GM19467 (cell line): ENCODE measurements around the gene CHAD.

Experiments used
- ATAC-seq: cut with Tn5 transposase; IDR thresholded peaks from one replicate; pipeline ENCODE4 v1.9.1; 2021; ENCODE audit warnings: mild to moderate bottlenecking, moderate library complexity; ENCODE audit not compliant: unreplicated experiment

CHAD gene, protein sequence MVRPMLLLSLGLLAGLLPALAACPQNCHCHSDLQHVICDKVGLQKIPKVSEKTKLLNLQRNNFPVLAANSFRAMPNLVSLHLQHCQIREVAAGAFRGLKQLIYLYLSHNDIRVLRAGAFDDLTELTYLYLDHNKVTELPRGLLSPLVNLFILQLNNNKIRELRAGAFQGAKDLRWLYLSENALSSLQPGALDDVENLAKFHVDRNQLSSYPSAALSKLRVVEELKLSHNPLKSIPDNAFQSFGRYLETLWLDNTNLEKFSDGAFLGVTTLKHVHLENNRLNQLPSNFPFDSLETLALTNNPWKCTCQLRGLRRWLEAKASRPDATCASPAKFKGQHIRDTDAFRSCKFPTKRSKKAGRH

DNA sequence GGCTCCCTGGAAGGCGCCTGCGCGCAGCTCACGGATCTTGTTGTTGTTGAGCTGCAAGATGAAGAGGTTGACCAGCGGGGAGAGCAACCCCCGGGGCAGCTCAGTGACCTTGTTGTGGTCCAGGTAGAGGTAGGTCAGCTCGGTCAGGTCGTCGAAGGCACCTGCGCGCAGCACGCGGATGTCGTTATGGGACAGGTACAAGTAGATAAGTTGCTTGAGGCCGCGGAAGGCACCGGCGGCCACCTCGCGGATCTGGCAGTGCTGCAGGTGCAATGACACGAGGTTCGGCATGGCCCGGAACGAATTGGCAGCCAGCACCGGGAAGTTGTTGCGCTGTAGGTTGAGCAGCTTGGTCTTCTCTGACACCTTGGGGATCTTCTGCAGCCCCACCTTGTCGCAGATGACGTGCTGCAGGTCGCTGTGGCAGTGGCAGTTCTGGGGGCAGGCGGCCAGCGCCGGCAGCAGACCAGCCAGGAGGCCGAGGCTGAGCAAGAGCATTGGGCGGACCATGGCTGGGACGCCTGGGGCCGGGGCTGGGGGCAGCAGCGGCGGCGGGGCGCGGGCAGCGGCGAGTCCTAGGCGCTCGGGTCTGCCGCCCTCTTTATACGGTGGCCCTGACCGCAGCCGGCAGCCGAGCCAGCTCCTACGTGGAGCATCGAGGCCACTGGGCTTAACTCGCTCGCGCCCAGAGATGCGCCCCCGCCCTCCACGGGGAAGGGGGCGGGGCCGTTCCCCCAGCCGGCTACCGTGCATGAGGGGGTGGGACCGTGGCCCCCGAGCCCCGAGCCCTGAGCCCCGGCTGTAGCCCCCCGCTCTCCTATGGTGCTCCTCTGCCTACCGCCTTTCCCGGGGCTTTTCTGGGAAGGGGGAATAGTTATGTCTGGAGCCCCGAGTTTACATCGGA lies at the start of gene CHAD:
Gene CHAD, minus strand, starts transcription at position 577 of the 904 bp plus-strand sequence. Its CDS starts 67 bp downstream, at position 510.
- ATAC-seq, result no peak

DNA sequence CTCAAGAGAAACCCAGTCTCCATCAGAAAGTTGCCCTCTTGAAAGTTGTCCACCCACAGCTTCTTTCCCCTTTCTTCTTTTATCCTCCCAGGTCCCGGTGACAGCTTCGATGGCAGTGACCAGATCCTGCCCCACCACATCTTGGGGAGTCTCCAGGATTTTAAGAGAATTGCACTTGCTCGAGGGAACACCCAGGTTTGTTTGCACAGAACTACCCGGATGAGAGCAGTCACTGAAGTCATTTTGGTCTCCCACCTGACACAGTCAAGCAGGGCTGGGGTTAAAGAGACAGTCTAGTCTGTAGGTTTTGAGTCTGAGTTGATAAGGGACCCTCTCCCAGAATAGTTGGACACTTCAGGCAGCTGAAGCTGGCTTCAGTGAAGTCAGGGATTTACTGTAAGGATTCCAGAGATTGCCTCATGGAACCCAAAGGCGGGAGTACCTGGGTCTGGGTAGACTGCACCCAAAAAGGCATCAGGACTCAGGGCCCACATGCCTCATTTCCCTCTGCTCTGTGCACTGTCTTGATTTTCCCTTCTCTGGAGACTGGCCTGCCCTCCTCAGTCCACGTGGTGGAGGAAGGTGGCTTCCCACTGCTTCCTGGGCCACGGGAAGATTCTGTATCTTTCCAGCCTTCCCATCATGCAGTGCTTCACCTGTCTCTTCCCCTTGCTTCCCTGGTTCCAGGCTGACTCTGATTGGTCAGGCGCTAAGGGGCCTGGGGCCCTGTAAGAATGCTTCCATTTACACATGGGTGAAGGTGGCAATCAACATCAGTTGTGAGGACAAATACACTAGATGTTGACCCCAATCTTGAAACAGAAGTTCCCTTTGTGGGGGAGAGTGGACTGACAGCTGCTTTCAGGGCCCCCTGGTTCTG lies 49.1 kb upstream of the CHAD start:
- no peak for ATAC-seq

DNA sequence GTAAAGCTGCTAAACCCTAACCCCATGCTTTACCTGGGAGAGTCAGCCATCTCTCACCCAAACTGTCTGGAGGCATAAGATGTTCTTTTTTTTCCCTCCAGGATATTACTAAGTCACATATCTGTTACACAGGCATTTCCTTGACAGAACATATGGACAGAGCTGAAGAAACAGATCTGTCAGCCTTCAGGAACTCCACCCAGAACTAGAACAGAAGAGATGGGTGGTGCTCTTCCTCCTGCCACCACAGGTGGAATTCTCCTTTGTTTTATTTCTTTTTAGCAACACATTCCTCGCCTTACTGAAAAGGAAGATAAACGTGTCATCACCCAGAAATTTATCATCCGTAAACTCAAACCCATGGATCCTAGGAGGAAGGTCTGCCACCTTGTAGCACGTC lies 48.3 kb upstream of the CHAD start:
- no peak for ATAC-seq

DNA sequence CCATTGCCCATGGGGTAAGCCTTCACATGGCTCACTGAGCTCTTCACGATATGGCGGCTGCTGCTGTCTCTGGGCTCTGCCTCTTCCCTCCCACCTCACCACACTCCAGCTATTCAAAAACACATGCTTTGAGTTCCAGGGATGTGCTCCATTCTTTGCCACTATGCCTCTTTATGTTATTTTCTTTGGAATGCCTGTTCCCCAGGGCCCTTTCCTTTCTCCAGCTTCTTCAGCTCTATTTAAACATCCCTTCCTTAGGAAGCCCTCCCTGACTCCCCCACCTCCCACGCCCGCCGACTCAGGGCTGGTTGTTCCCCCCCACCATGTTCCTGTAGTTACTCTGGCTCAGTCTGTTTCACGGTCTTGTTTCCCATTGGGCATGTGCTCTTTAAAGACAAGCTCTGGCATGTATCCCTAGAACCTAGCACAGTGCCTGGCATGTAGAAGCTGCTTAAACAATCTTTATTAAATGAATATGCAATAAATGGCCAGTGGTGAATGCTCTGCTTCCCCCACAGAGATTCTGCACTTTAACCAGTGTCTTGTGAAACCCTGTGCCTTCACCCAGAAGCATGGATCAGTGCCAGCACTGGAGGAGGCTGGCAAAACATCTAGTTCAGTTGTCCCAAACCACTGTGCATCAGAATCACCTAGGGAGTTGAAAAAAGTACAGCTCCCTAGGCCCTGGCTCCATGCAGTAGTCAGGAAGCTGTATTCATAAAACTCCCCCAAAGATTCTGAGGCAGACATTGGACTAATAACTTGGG lies 46.4 kb upstream of the CHAD start:
- no peak for ATAC-seq

DNA sequence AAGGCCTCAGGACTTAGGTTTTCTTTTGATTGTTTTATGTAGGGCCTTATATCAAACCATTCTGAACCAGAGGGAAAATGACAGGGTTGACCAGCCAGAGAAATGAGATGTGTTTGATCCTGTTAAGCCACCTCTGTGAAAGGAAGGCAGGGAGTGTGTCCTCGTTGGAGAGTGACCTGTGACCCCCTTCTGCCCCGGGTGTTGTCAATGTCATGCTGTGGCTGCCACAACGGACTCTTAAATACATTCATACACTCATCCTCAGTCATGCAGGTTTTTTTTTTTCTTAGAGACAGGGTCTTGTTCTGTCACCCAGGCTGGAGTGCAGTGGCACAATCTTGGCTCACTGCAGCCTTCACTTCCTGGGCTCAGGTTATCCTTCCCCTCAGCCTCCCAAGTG lies 45.7 kb upstream of the CHAD start:
- ATAC-seq, result no peak

DNA sequence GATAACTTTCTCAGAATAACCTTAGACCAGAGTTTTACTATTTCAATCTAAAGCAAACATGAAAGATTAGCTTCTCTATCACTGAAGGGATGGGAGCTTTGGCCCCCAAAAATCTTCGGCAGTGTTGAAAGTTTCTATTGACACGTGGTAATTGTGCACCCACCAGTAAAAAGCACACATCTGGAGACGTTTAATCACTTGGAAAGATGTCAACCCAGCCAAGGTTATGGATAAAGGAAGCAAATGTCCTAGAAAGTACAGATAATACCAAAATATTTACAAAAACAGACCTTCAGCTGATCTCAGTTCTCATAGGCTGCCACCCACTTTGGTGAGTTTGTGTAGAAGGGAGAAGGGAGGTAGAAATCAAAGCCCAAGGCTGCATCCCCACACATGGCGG lies 44.8 kb upstream of the CHAD start:
- ATAC-seq, result no peak

DNA sequence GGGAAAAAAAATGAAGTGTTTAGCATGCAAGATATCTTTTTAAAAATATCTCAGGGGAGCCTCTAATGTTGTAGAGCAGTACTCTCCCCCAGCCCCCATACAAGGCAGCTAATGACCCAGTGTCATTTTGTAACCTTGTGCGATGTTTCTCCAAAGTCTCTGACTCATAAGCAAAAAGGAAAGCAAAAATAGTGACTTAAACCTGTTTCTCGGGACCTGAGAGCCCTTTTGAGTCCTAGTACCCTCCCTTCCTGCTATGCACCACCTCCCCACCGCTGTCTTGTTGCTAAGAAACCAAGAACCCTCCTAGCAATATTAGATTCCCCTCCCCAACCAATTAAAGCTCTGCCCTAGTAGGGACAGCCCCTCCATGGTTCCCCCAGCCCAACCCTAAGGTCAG lies 42.4 kb upstream of the CHAD start:
- ATAC-seq, result peak; percentile 60

DNA sequence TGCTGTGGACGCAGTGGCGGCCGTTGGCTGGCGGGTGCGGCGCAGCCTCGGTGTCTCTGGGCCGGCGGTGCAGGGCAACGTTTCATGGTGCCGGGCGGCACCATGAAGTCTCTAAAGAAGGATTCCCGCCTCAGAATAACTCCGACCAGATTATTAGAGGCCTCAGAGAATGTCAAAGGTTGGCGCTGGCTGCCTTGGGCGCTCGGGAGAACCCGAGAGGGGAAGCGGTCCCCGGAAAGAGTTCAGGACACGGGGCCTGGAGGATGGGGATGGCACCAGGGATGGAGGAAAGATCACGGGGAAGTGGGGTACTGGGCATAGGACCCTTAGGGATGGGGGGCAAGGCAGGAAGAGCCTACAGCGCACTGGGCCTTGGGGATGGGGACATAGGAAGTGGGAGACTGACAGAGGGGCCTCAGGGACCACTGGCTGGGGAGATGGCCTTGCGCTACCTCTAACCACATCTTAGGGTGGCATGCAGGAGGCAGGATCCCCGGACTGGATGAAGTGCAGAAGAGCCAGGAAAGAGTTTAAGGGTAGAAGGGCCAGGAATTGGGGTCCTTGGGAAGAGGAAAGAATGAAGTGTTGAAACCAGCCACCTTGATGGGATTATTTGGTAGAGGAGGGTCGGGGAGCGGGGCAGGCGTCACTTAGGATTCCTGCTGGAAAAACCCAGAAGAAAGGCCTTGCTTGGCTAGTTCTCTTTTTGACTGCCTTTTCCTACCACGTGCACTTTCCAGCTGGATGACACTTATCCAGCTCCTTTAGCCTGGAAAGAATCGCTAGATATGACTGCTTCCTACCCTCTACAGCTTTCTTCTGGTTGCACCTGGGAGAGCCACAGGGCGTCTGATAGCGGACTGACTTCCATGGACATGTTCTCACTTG lies 40.1 kb upstream of the CHAD start:
- no peak for ATAC-seq

DNA sequence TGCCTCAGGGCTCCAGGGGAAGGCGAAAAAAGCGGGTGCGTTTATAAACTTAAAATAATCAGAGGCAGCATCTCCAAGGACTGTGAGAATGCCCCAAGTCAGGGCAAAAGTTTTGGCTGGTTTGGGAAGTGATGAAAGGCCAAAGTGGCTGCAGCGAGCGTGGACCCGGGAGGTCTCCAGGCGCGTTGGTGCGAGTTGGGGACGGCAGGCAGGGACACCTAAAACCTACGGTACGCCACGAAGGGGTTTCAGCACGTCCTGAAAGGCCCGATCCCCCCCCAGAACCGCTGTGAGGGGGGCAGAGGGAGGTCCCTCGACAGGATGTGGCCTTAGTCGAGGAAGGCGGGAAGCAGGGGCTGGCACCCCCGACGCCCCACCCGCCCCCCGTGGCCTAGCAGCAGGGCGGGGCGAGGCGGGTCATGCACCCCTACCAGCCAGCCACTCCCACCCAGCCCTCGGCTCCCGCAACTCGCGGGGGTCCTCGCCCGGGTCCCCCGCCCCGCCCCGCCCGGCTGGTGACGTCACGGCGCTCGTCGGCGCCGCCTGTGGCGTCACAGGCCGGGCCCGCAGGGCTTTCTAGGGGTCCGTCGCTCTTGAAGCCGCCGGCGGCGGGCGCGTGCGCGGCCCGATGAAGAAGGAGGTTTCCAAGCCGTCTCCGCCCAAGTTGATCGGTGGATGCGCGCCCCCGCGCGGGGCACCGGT lies 39.3 kb upstream of the CHAD start, which contains the start of gene MYCBPAP:
Gene MYCBPAP, plus strand, starts transcription at position 569 of the 702 bp plus-strand sequence. CDS start 236 bp downstream, outside the sequence.
- no peak for ATAC-seq

DNA sequence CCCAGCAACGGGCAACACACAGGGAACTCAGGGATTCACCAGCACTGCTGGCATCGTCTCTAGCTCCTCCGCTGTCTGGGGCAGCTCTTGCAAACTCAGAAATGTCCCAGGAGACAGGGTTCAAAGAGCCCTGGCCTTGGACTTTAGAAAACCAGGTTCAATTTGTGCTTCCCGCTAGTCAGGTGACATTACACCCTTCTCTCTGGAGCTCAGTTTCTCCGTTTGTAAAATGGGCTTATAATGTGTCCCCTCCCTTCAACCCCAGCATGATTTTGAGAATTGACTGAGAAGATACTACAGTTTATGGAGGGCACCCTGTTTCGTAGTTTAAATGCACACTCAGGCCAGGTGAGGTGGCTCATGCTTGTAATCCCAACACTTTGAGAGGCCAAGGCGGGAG lies 37.6 kb upstream of the CHAD start:
- no peak for ATAC-seq

DNA sequence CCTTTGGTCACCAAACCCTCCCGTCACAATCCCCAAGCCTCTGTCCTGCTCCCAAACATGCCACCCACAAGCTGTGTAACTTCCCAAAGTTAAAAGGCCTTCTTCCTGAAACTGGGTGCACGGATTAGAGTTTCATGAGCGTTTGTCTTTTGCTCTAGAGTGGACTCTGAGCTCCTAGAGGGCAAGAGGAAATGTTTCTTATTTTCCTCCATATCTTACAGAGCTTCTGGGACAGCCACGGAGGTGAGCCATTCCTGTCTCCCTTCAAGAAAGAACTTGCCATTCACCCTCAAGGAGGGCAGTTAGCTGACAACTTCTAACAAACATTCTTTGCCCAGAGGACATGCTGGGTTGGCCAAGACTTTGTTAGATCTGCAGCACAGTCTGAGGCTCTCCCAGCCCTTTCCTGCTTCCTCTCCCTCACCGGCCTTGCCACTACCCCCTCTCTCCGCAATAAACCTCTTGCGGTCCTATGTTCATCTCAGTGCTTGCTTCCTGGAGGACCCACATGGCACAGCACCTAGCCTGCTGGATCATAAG lies 37.0 kb upstream of the CHAD start:
- ATAC-seq, result no peak

DNA sequence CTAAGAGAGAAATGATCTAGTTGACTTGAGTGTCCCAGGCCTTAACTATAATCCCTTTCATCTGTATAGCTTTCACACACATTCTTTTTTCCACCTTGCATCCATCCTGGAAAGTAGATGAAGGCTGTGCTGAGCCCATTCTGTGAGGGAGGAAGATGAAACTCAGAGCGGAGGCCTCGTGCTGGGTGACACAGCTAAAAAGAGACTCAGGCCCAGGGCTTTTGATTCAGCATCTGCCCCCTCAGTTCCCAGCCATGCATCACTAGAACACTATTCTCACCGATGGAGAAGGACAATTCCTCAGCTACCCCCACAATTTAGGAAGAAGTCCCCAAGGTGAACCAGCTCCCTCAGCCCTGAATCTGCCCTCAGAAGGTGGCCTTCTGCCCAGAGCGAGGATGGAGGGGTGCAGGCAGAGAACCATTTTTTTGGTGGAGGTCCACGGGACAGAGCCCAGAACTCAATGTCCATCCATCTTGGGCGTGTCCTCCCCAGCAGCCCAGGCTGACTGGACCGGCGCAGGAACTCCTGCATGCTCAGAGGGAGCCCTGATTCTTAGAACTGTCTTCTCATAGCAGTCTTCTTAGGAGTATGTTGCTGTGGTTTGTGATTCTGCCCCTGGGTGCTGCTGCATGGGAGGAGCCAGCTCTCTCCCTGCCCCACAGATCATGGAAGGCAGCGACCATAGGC lies 33.8 kb upstream of the CHAD start:
- no peak for ATAC-seq

DNA sequence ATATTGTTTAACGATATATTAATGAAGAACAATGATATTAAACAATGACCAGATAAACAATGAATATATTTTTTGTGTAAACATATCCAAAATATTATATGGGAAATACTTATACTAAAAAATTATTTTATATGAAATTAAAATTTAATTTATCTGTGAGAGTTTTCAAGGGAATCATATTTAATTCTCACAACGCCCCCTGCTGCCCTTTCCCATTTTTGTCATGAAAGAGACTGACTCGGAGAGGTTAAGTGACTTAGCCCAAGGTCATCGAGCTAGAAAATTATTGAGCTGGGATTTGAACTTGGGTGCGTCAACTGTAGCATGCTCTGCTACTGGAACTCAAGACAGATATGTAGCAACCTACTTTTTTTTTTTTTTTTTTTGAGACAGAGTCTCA lies 32.4 kb upstream of the CHAD start:
- ATAC-seq, result no peak

DNA sequence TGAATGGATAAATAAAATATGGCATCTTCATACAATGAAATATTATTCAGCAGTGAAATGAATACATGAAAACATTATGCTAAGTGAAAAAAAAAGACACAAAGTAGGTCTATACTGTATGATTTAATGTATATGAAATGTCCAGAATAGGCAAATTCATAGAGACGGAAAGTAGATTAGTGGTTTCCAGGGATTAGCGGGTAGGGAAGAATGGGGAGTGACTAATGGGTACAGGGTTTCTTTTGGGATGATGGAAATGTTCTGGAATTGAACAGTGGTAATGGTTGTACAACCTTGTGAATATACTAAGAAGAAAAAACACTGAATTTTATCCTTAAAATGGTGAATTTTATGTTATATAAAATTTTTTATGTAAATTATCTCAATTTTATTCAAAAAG lies 31.0 kb upstream of the CHAD start:
- ATAC-seq, result no peak

DNA sequence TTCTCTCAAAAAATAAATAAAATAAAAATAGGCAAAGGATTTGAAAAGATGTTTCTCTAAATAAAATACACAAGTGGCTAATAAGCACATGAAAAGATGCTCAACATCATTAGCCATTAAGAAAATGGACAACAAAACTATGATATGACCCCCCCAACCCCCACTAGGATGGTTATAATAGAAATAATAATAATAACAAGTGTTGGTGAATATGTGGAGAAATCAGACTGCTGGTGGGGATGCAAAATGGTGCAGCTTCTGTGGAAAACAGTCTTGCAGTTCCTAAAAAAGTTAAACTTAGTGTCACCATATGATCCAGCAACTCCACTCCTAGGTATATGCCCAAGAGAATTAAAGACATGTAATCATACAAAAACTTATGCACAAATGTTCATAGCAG lies 30.6 kb upstream of the CHAD start:
- no peak for ATAC-seq

DNA sequence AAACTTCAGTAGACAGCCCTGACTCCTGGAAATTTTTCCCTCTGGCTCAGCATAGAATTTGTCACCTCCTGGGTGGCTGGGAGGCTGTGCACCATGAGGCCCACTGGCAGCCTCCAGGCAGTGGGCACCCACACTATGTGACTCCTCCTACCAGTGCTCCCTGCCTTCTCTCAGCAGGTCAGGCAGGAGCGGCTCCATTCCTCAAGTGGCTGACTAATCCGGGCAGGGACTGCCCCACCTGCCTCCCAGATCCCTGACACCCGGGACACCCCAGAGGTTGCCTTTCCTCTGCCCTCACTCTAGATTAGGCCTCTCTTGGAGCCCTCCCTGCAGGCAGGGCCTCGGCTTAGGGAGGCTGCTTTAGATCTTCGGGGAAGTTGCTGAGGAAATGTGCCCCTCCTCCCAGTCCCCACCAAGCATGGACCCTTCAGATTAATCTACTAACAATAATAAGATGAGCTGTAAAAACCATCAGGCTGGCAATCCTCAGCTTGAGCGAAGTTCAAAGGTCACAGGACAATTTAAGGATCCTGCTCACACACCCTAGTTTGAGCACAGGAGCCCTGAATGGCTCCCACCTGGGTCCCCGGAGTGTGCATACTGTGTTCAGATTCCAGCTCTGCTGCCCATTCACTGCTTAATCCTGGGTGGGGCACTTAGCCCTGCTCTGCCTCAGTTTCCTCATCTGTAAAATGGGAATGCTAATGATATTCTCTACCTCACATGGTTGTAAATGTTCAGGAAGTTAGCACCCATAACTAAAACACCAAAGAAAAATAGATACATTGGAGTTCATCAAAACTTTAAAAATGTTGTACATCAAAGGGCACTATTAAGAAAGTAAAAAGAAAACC lies 29.6 kb upstream of the CHAD start:
- ATAC-seq, result no peak

DNA sequence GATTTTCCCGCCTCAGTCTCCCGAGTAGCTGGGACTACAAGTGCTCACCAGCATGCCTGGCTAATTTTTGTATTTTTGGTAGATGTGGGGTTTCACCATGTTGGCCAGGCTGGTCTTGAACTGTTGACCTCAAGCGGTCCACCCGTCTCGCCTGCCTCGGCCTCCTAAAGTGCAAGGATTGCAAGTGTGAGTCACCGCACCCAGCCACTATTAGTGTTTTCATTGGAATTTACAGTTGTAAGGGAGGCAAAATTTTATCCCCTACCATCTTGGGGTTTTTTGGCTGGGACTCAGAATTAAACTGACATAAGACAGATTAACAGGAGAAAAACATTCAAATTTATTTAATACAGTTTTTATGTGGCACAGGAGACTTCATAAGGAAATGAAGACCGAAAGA lies 27.2 kb upstream of the CHAD start:
- no peak for ATAC-seq
